Measurements from ENCODE around the gene PRPS1. TPM values are rescaled to one million over a fixed set of nuclear protein-coding genes. Genes with fewer than 3 reads are reported as not detected.

Gene PRPS1
- polyA plus RNA-seq, 1 donor (not counting 4 experiments of a cell fraction or from before 2014, with no cell fraction given) = 48.4 TPM

GRCh38 chrX:107674480-107675364 is 46.4 kb downstream of the PRPS1 start:
- Histone ChIP-seq H3K36me3 (ENCODE audit: control insufficient read depth in 2 of 2, extremely low read depth in 1 of 2, insufficient read depth in 2 of 2, low read length in 2 of 2) (no peaks in the 10 kb centered on the region), H3K9me3 (ENCODE audit: control insufficient read depth, low read depth, low read length) (no peaks in the 10 kb centered on the region), H3K9me1 (ENCODE audit: control insufficient read depth, extremely low read depth, insufficient read depth, low read length) (no peaks in the 10 kb centered on the region), H3K27me3 (ENCODE audit: control insufficient read depth, extremely low read depth, insufficient read depth, low read length) (no peaks in the 10 kb centered on the region), H3K4me3 (ENCODE audit: control insufficient read depth in 2 of 3, extremely low read depth in 1 of 3, insufficient read depth in 2 of 3, low read depth in 1 of 3, low read length in 3 of 3) (peak overlapping the region in 1 of 3 experiments; percentile 77), H2AFZ (ENCODE audit: control insufficient read depth, low read length) (no peak overlapping the region), H3K9ac (ENCODE audit: control insufficient read depth, extremely low read depth, insufficient read depth, low read length) (peak overlapping the region; percentile 91), H3K4me2 (ENCODE audit: control insufficient read depth, extremely low read depth, insufficient read depth, low read depth, low read length) (peak overlapping the region; percentile 84), H3K27ac (ENCODE audit: control insufficient read depth, insufficient read depth, low read length) (peak overlapping the region; percentile 88), H3K4me1 (ENCODE audit: control insufficient read depth, extremely low read depth, insufficient read depth, low read length) (peaks cover 36% of the 10 kb centered on the region), H3K79me2 (ENCODE audit: control insufficient read depth, insufficient read depth, low read length) (no peaks in the 10 kb centered on the region), H4K20me1 (ENCODE audit: control insufficient read depth, extremely low read depth, insufficient read depth, low read length) (no peaks in the 10 kb centered on the region)
- TF ChIP-seq EZH2 (IDR thresholded peaks at IDR 0.05; ENCODE audit: low read length) (no peak), CTCF (optimal IDR thresholded peaks at IDR 0.05 in 1 of 3, IDR thresholded peaks at IDR 0.05 in 1 of 3, conservative IDR thresholded peaks at IDR 0.05 in 1 of 3; ENCODE audit: extremely low read depth in 1 of 3, insufficient read depth in 2 of 3, low read length in 3 of 3) (no peak)
- dilution Hi-C loops (cut with MboI; ENCODE audit: extremely low pct_ligation_motif_present, low sequenced_read_pairs) = no loop called here
- DNase-seq (ENCODE audit: low read depth, low spot score) (no peak), FAIRE-seq (peak; percentile 13)

GRCh38 chrX:107675365-107675654 is 47.0 kb downstream of the PRPS1 start:
- DNase-seq (ENCODE audit: low read depth, low spot score) (no peak), FAIRE-seq (no peak)
- H3K9me1 ChIP-seq (ENCODE audit: control insufficient read depth, extremely low read depth, insufficient read depth, low read length) = no peaks in the 10 kb centered on the region
- H3K9ac ChIP-seq (ENCODE audit: control insufficient read depth, extremely low read depth, insufficient read depth, low read length) = peak overlapping the region; percentile 91
- H3K9me3 ChIP-seq (ENCODE audit: control insufficient read depth, low read depth, low read length) = no peaks in the 10 kb centered on the region
- no peaks in the 10 kb centered on the region for H4K20me1 ChIP-seq (ENCODE audit: control insufficient read depth, extremely low read depth, insufficient read depth, low read length)
- H3K36me3 ChIP-seq (ENCODE audit: control insufficient read depth in 2 of 2, extremely low read depth in 1 of 2, insufficient read depth in 2 of 2, low read length in 2 of 2) = no peaks in the 10 kb centered on the region
- peak overlapping the region in 1 of 3 experiments; percentile 77 for H3K4me3 ChIP-seq (ENCODE audit: control insufficient read depth in 2 of 3, extremely low read depth in 1 of 3, insufficient read depth in 2 of 3, low read depth in 1 of 3, low read length in 3 of 3)
- TF ChIP-seq CTCF (optimal IDR thresholded peaks at IDR 0.05 in 1 of 3, IDR thresholded peaks at IDR 0.05 in 1 of 3, conservative IDR thresholded peaks at IDR 0.05 in 1 of 3; ENCODE audit: extremely low read depth in 1 of 3, insufficient read depth in 2 of 3, low read length in 3 of 3) (no peak), EZH2 (IDR thresholded peaks at IDR 0.05; ENCODE audit: low read length) (no peak)
- peaks cover 38% of the 10 kb centered on the region for H3K4me1 ChIP-seq (ENCODE audit: control insufficient read depth, extremely low read depth, insufficient read depth, low read length)
- dilution Hi-C loops (cut with MboI; ENCODE audit: extremely low pct_ligation_motif_present, low sequenced_read_pairs) = no loop called here
- H3K27ac ChIP-seq (ENCODE audit: control insufficient read depth, insufficient read depth, low read length) = peak overlapping the region; percentile 88
- H2AFZ ChIP-seq (ENCODE audit: control insufficient read depth, low read length) = no peak overlapping the region
- peak overlapping the region; percentile 84 for H3K4me2 ChIP-seq (ENCODE audit: control insufficient read depth, extremely low read depth, insufficient read depth, low read depth, low read length)
- no peaks in the 10 kb centered on the region for H3K79me2 ChIP-seq (ENCODE audit: control insufficient read depth, insufficient read depth, low read length)
- no peaks in the 10 kb centered on the region for H3K27me3 ChIP-seq (ENCODE audit: control insufficient read depth, extremely low read depth, insufficient read depth, low read length)
